Dermis microvascular lymphatic vessel endothelial cell (primary cell): Measurements from ENCODE around the gene PAQR5. TPM values are rescaled to one million over a fixed set of nuclear protein-coding genes. Genes with fewer than 3 reads are reported as not detected.
"Not testable (repeated sequence)": the region's sequence is repeated elsewhere in the genome, so short reads cannot be mapped to it uniquely, and the experiment has no call there.

ENCODE experiments used
- DNase-seq, 2 donors: peaks; one replicate each; pipeline versions ENCODE4 v3.0.0 to v3.0.0-alpha.2; 2010; ENCODE audit warnings: low read depth in 2 of 2
- total RNA-seq: library from RNA; depleted of rRNA; stranded (reverse); fragments of >200 nt; gene quantifications from 2 replicates; pipeline ENCODE4 v1.2.1, GENCODE V29; 2014

PAQR5 gene
- total RNA-seq, 1 donor from 2014 or later = not detected

GRCh38 chr15:69417581-69417980 lies 118.9 kb downstream of the PAQR5 start:
- DNase-seq = no peak

GRCh38 chr15:69421498-69421897 lies 122.8 kb downstream of the PAQR5 start:
- no peak for DNase-seq

GRCh38 chr15:69422336-69422895 lies 123.7 kb downstream of the PAQR5 start:
- no peak for DNase-seq

DNA sequence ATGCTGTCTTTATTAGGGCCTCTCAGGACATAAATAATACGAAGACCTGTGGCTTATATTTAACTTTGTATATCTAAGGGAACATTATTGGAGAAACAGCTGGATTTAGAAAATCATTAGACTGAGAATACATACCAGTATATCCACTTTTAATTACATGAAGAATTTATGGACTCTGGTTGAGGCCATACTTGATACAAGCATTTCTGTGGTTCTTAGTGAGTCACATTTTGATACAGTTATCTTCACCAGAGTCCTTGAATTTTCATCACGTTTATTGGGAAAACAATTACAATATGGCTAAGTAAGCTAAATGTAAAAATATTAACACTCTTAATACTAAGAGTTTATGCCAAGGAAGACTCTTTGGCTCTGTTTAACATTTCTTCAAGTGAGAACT lies 125.3 kb downstream of the PAQR5 start:
- no peak for DNase-seq

DNA sequence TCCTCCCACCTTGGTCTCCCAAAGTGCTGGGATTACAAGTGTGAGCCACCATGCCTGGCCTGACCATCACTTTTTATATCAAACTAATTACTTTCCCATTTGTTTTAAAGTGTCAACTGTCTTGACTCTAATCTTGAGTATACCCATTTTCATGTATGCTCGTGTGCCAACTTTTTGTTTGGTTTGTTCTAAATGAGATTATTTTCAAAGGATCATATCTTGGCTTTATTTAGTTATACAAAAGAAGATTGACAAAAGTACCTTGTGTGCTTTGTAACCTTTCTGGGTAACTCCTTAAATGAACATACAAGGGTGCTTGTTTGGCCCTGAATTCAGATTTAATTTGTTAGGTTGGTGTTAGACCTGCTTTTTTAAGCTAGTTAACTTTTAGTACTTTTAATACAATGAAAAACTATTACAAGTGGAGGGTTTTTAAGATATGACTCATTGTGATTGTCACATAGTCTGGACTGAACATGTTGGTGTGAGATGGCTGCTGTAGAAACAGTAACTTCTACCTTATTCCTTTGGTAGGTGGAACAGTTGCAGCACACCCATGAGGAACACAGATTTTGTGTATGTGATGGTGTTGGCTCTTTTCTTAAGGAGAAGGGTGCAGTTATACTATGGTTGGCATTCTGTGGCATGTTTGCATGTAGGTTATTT lies 126.2 kb downstream of the PAQR5 start:
- no peak for DNase-seq

- no peak for DNase-seq
Observed at GRCh38 chr15:69433831-69434230, 135.1 kb downstream of the PAQR5 start.

GRCh38 chr15:69434238-69434637 lies 135.5 kb downstream of the PAQR5 start:
- DNase-seq = no peak

DNA sequence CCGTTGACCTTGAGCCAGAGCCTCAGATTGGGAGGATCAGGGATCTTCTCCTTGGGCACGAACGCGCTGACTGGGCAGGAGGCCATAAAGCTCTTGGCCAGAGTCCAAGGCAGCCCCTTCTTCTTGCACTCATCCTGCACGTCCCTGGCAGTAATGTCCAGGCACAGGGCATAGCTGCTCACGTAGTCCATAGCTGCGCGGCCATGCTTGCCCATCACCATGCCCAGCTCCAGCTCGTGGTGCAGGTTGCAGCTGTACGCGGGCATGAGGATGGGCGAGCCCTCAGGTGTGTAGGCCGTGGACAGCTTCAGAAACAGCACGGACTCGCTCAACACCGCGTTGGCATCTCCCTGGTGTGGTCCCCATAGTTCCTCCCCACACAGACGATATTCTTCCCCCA lies 136.0 kb downstream of the PAQR5 start:
- DNase-seq = no peak

GRCh38 chr15:69435985-69436384 lies 137.3 kb downstream of the PAQR5 start:
- DNase-seq = no peak

- DNase-seq = no peak
Observed at GRCh38 chr15:69436951-69437350, 138.2 kb downstream of the PAQR5 start.

GRCh38 chr15:69439623-69440022 lies 140.9 kb downstream of the PAQR5 start:
- DNase-seq = no peak

DNA sequence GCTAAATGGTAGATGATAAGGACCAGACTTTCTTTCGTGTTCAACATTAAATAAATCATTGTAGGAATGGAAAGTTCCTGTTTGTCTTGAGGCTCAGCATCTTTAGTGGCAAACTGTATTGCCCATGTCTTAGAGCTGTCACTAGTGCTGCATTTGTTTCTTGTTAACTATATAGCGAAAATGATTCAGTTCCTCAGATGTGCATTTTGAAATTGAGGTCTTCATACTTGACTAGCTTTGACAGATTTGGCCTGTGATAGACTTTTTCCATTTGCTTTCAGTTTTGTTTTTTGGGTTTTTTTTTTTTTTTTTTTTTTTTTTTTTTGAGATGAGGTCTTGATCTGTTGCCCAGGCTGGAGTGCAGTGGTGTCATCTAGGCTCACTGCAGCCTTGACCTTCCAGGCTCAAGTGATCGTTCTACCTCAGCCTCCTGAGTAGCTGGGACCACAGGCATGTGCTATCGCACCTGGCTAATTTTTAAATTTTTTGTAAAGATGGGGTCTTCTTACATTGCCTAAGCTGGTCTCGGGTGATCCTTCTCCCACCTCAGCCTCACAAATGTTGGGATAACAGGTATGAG lies 144.4 kb downstream of the PAQR5 start:
- DNase-seq = no peak

DNA sequence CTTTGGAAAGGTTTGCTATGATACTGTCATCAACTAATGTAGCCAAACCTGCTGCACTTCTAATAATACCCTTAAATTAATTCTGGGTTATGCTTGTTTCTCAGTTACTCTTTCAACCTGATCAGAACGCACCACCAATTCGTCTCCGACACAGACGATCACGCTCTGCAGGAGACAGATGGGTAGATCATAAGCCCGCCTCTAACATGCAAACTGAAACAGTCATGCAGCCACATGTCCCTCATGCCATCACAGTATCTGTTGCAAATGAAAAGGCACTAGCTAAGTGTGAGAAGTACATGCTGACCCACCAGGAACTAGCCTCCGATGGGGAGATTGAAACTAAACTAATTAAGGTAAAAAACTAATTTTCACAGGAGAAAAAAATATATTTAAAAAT lies 146.0 kb downstream of the PAQR5 start:
- no peak for DNase-seq

- DNase-seq = no peak
Observed at GRCh38 chr15:69446953-69447352, 148.2 kb downstream of the PAQR5 start.

GRCh38 chr15:69450221-69450620 lies 151.5 kb downstream of the PAQR5 start:
- not testable (repeated sequence) for DNase-seq

DNA sequence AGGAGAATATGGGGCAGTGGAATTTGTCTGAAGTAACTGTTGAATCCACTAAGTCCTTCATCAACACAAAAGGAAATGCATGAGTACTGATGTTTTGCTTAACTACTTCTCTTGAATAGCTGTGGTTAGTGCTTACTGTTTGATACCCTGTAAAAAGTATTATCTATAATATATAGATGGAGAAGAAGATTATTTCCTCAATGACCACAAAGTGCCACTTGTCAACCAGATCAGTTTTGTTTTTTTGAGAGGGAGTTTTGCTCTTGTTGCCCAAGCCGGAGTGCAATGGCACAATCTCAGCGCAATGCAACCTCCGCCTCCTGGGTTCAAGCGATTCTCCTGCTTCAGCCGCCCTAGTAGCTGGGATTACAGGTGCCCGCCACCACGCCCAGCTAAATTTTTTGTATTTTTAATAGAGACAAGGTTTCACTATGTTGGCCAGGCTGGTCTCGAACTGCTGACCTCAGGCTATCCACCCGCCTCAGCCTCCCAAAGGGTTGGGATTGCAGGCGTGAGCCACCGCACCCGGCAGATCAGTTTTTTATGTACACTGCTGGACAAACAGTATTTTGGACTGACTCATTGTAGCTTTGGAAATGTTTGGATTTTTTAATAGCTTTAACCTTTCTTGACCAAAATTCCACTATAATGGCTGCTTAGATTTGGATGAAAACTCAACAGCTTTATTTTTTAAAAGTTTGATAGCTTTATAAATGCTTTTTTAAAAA lies 152.4 kb downstream of the PAQR5 start:
- DNase-seq = no peak

DNA sequence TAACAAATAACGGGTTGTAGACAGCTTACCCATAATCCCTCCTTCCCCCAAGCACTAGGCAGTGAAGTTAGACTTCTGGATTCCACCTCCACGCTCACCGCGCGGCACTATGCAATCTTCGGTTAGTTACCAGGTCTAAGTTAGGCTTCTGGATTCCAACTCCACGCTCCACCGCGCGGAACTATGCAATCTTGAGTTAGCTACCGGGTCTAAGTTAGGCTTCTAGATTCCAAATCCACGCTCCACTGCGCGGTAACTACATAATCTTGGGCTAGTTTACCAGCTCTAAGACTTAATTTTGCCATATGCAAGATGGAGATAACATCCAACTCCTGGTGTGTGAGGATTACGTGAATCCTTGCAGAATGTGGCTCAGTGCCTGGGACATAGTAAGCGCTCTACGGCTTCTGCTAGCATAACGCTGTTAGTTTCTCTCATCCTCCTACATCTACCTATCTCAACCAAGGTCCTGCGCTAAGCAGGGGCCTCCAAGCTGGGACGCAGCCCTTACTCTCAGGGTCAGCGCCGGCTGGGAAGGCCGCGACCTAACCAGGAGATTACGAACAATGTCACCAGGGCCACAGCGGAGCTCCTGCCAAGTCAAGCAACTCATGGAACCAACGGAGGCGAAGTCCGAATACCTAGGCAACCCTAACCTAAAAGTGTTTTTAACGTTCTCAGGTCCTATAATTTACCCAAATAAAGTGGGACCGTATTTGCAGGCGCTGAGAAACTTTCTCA lies 153.4 kb downstream of the PAQR5 start:
- peak in 1 of 2 donors; percentile 8 for DNase-seq

- peak; percentile 88 to 95 for DNase-seq
Observed at GRCh38 chr15:69452692-69453521, 154.2 kb downstream of the PAQR5 start, which contains the start of gene RPLP1. Gene RPLP1, plus strand, starts transcription at chr15:69452818. Its CDS starts 131 bp downstream, at chr15:69452949.

DNA sequence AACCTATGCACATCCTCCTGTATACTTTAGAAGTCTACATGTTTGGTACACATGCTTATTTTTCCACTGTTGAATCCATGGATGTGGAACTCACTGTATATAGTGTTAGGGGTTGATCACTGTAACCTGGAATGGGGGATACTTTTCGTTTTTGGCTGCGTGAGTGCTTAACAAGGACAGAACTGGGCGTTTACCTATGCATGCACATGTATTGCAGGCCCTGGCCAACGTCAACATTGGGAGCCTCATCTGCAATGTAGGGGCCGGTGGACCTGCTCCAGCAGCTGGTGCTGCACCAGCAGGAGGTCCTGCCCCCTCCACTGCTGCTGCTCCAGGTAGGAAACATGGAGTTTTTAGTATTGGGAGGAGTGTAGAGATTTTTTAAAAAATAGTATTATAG lies 156.2 kb downstream of the PAQR5 start:
- no peak for DNase-seq

DNA sequence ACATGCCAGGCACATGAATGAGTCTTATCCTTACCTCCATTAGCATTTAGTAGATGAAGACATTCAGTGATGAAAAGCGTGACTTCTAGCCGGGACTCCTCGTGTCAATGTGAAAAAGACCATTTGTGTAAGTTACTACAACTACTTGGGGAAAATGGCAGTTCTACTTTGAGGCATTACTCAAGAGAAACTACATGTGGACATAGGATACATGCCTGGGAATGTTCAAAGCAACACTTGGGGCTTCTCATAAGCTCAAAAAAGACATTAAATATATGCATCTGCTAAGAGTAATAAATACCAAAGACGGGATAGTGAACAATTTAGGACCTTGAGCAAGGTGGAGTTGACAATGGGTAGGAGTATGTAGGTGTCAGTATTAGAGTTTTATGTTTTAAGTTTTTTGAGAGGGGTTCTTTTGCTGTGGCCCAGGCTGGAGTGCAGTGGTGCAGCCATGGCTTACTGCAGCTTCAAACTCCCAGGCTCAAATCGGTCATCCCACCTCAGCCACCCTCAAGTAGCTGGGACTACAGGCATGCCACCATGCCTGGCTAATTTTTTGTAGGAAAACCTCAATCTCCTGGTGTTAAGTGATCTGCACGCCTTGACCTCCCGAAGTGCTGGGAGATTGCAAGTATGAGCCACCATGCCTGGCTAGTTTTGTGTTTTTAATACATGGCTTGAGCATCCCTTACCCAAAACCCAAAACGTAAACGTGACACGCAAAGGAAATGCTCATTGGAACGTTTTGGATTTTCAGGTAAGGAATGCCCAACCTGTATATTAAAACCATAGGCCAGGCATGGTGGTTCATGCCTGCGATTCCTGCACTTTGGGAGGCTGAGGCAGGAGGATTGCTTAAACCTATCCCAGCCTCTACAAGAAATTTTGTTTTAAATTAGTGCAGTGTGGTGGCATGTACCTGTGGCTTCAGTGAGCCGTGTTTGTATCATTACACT lies 157.8 kb downstream of the PAQR5 start:
- no peak for DNase-seq
